SK-N-SH (cell line): ENCODE results near the gene SLCO3A1. TPM values are rescaled to one million over a fixed set of nuclear protein-coding genes. Genes with fewer than 3 reads are reported as not detected.

Experiments used
- CTCF ChIA-PET: fragments of 300-600, 350-600 bp; formaldehyde crosslinking; extraction: SDS; loops from one replicate; lab custom pipeline; 2021; lab: Yijun Ruan, JAX
- POLR2A ChIA-PET: fragments of 350-600 bp; sonication (Branson Sonifier 250); formaldehyde crosslinking; extraction: SDS; loops from one replicate; lab custom pipeline; 2020; ENCODE audit warnings: antibody characterized with exemption, inconsistent platforms; lab: Yijun Ruan, JAX
- DNase-seq: peaks from one replicate; pipeline ENCODE4 v3.0.0; 2012
- H2AFZ ChIP-seq: fragments of 200-600 bp; sonication (generic); 2 replicates; pipeline ENCODE4 v1.8.1; 2016; ENCODE audit warnings: antibody characterized with exemption, mild to moderate bottlenecking, low read depth
- H3F3A ChIP-seq: fragments of 200-600 bp; sonication (generic); replicated peaks from 2 replicates; pipeline ENCODE3; 2016; ENCODE audit warnings: antibody characterized with exemption, mild to moderate bottlenecking; ENCODE audit not compliant: insufficient read depth
- H3K27ac ChIP-seq, 2 experiments: fragments of 200-500 bp in 1 of 2; fragments of 200-600 bp in 1 of 2; sonication (Bioruptor generic) in 1 of 2; sonication (generic), shearing (Covaris generic) in 1 of 2; 2 replicates each; pipeline versions ENCODE4 v1.5.1 to v1.6.1; 2014 to 2016; ENCODE audit warnings: low read depth in 2 of 2, inconsistent platforms in 1 of 2, low read length in 1 of 2, mild to moderate bottlenecking in 1 of 2, mixed read lengths in 1 of 2
- H3K27me3 ChIP-seq: fragments of 200-600 bp; sonication (generic), shearing (Covaris generic); 2 replicates; pipeline ENCODE4 v1.6.1; 2016; ENCODE audit warnings: mixed run types; ENCODE audit not compliant: insufficient read depth
- H3K36me3 ChIP-seq, 2 experiments: fragments of 200-500 bp in 1 of 2; fragments of 200-600 bp in 1 of 2; sonication (Bioruptor generic) in 1 of 2; sonication (generic) in 1 of 2; replicated peaks in 1 of 2; 2 replicates each; pipeline versions ENCODE3 to v1.5.1; 2014 to 2016; ENCODE audit warnings: low read length in 1 of 2, mild to moderate bottlenecking in 1 of 2; ENCODE audit not compliant: insufficient read depth in 2 of 2, control insufficient read depth in 1 of 2
- H3K4me1 ChIP-seq, 2 experiments: fragments of 200-500 bp in 1 of 2; fragments of 200-600 bp in 1 of 2; sonication (Bioruptor generic) in 1 of 2; sonication (generic), shearing (Covaris generic) in 1 of 2; 2 replicates each; pipeline versions ENCODE4 v1.5.1 to v1.6.1; 2014 to 2016; ENCODE audit warnings: low read depth in 1 of 2, low read length in 1 of 2, mixed run types in 1 of 2; ENCODE audit not compliant: insufficient read depth in 2 of 2, control insufficient read depth in 1 of 2
- H3K4me2 ChIP-seq: fragments of 200-600 bp; sonication (generic), shearing (Covaris generic); 2 replicates; pipeline ENCODE4 v1.6.1; 2017; ENCODE audit warnings: mixed run types
- H3K4me3 ChIP-seq, 2 experiments: fragments of 200-500 bp in 1 of 2; fragments of 200-600 bp in 1 of 2; sonication (Bioruptor generic) in 1 of 2; sonication (generic), shearing (Covaris generic) in 1 of 2; 2 replicates each; pipeline versions ENCODE4 v1.5.1 to v1.8.1; 2014 to 2016; ENCODE audit warnings: low read depth in 2 of 2, inconsistent platforms in 1 of 2, low read length in 1 of 2, mild to moderate bottlenecking in 1 of 2, mixed read lengths in 1 of 2, moderate library complexity in 1 of 2
- H3K79me2 ChIP-seq: fragments of 200-600 bp; sonication (generic); 2 replicates; pipeline ENCODE4 v1.8.1; 2017; ENCODE audit warnings: mild to moderate bottlenecking; ENCODE audit not compliant: insufficient read depth
- H3K9ac ChIP-seq: fragments of 200-600 bp; sonication (generic); 2 replicates; pipeline ENCODE4 v1.6.1; 2017; ENCODE audit warnings: mixed run types
- H3K9me2 ChIP-seq: fragments of 200-600 bp; sonication (generic); 2 replicates; pipeline ENCODE4 v1.6.1; 2017; ENCODE audit warnings: mixed run types
- H3K9me3 ChIP-seq: fragments of 200-600 bp; sonication (generic); 2 replicates; pipeline ENCODE4 v1.6.1; 2017; ENCODE audit warnings: mixed run types, mild to moderate bottlenecking, moderate library complexity
- H4K20me1 ChIP-seq: fragments of 200-600 bp; sonication (generic); 2 replicates; pipeline ENCODE4 v1.6.1; 2017; ENCODE audit warnings: mild to moderate bottlenecking, mixed run types; ENCODE audit not compliant: insufficient read depth
- ELF1 ChIP-seq: IDR thresholded peaks from 2 replicates; pipeline ENCODE4 v1.4.0; 2012
- EZH2phosphoT487 ChIP-seq: fragments of 200-600 bp; sonication (generic); IDR thresholded peaks from 2 replicates; pipeline ENCODE4 v1.6.1; 2017; ENCODE audit warnings: low read depth, mixed run types, mild to moderate bottlenecking, antibody characterized with exemption, moderate library complexity, borderline replicate concordance
- FOSL2 ChIP-seq: IDR thresholded peaks from 2 replicates; pipeline ENCODE4 v1.4.0; 2012; ENCODE audit warnings: low read depth, mild to moderate bottlenecking, moderate library complexity, borderline replicate concordance
- GATA2 ChIP-seq: sonication (generic); formaldehyde crosslinking; IDR thresholded peaks from 2 replicates; pipeline ENCODE4 v1.5.0; 2020; ENCODE audit warnings: mild to moderate bottlenecking, missing genetic modification reagents
- JUND ChIP-seq: IDR thresholded peaks from 2 replicates; pipeline ENCODE4 v1.4.0; 2012
- NFIC ChIP-seq: IDR thresholded peaks from 2 replicates; pipeline ENCODE4 v1.4.0; 2012; ENCODE audit warnings: borderline replicate concordance
- RCOR1 ChIP-seq: fragments of 150-350 bp; IDR thresholded peaks from 2 replicates; pipeline ENCODE4 v1.6.1; 2017; ENCODE audit warnings: antibody characterized with exemption, low read length
- SIN3A ChIP-seq: IDR thresholded peaks from 2 replicates; pipeline ENCODE4 v1.6.1; 2012; ENCODE audit warnings: low read depth, mild to moderate bottlenecking, low read length, moderate library complexity, borderline replicate concordance
- SMC3 ChIP-seq: IDR thresholded peaks from 2 replicates; pipeline ENCODE4 v1.6.1; 2012; ENCODE audit warnings: low read depth, low read length, improper control_type of control experiment
- TCF12 ChIP-seq: IDR thresholded peaks from 2 replicates; pipeline ENCODE4 v1.4.0; 2012
- TEAD4 ChIP-seq: IDR thresholded peaks from 2 replicates; pipeline ENCODE4 v1.4.0; 2012; ENCODE audit warnings: mild to moderate bottlenecking, borderline replicate concordance; ENCODE audit not compliant: insufficient read depth
- YY1 ChIP-seq: IDR thresholded peaks from 2 replicates; pipeline ENCODE4 v1.4.0; 2012; ENCODE audit warnings: low read depth, mild to moderate bottlenecking
- WGBS: methylation state at CpG from one replicate; pipeline ENCODE4 v1.1.6; 2017; ENCODE audit warnings: low lambda C conversion rate; 5-methylcytosine and 5-hydroxymethylcytosine counted together
- polyA plus RNA-seq, 3 experiments: library from polyadenylated mRNA; depleted of rRNA; stranded (reverse); fragments of >200 nt; gene quantifications; 2 replicates each; pipeline ENCODE4 v1.2.3, GENCODE V29; 2012
- TF ChIP-seq, protein P1 (sequence below): IDR thresholded peaks from 2 replicates; pipeline ENCODE4 v1.6.1; 2012; ENCODE audit warnings: mild to moderate bottlenecking, low read depth, low read length, moderate library complexity
- TF ChIP-seq, protein P2 (sequence below): fragments of 200-600 bp; sonication (generic); IDR thresholded peaks from 2 replicates; pipeline ENCODE4 v1.6.1; 2017; ENCODE audit warnings: antibody characterized with exemption, mild to moderate bottlenecking, moderate library complexity
- TF ChIP-seq, protein P3 (sequence below): IDR thresholded peaks from 2 replicates; pipeline ENCODE4; 2012

The SLCO3A1 gene
- polyA plus RNA-seq, 1 of the 3 experiments (the other 2 are of a cell fraction), result 19.7 TPM

DNA sequence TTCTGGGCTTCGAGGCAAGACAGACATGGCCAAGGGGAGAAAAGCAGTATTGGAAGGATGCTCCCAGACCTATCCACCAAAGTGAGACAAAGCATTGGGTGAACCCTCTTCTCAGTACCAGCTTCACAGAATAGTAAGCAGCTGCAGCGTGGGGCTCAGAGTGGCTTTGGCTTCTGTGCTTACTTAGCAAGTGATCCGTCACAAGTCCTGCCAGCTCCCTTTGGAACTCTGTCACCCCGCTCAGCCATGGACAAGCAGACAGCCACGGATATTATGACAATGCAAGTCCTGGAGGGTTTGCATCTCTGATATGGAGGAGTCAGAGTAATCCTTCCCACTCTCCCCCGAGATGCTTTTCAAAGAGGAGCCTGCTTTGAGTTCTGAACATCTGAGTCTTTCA is 90.8 kb downstream of the SLCO3A1 start:
- Histone ChIP-seq H3K27ac (no peak overlapping the region), H2AFZ (no peak overlapping the region), H3K9ac (no peak overlapping the region), H3K36me3 (no peaks in the 10 kb centered on the region), H3K4me3 (no peak overlapping the region), H3F3A (peaks cover 5% of the 10 kb centered on the region), H4K20me1 (0 out of 2 replicates have a peak, but pooled peaks cover 5% of the 10 kb centered on the region), H3K4me1 (peaks cover 13 to 29% of the 10 kb centered on the region in 2 experiments; a peak in 3 of 4 replicates), H3K9me2 (no peaks in the 10 kb centered on the region), H3K79me2 (peaks cover 28% of the 10 kb centered on the region), H3K27me3 (no peaks in the 10 kb centered on the region), H3K4me2 (no peak overlapping the region), H3K9me3 (no peaks in the 10 kb centered on the region)
- no peak for DNase-seq
- WGBS, result 96% methylated on average over 4 of the region's 6 CpGs
- ChIA-PET CTCF (interaction anchor here (0.6 to 1.2 kb wide), 3 partner anchors 58 to 1224 kb away, joined by 3 read pairs; no protein-coding TSS in a partner anchor), POLR2A (no interaction called here)
- TF ChIP-seq SMC3 (no peak), GATA2 (no peak), TCF12 (no peak), TEAD4 (no peak), ELF1 (no peak), EZH2phosphoT487 (no peak), YY1 (no peak), RCOR1 (no peak), SIN3A (no peak), NFIC (no peak)
- TF ChIP-seq, protein P1, sequence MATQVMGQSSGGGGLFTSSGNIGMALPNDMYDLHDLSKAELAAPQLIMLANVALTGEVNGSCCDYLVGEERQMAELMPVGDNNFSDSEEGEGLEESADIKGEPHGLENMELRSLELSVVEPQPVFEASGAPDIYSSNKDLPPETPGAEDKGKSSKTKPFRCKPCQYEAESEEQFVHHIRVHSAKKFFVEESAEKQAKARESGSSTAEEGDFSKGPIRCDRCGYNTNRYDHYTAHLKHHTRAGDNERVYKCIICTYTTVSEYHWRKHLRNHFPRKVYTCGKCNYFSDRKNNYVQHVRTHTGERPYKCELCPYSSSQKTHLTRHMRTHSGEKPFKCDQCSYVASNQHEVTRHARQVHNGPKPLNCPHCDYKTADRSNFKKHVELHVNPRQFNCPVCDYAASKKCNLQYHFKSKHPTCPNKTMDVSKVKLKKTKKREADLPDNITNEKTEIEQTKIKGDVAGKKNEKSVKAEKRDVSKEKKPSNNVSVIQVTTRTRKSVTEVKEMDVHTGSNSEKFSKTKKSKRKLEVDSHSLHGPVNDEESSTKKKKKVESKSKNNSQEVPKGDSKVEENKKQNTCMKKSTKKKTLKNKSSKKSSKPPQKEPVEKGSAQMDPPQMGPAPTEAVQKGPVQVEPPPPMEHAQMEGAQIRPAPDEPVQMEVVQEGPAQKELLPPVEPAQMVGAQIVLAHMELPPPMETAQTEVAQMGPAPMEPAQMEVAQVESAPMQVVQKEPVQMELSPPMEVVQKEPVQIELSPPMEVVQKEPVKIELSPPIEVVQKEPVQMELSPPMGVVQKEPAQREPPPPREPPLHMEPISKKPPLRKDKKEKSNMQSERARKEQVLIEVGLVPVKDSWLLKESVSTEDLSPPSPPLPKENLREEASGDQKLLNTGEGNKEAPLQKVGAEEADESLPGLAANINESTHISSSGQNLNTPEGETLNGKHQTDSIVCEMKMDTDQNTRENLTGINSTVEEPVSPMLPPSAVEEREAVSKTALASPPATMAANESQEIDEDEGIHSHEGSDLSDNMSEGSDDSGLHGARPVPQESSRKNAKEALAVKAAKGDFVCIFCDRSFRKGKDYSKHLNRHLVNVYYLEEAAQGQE, result no peak
- TF ChIP-seq, protein P2, sequence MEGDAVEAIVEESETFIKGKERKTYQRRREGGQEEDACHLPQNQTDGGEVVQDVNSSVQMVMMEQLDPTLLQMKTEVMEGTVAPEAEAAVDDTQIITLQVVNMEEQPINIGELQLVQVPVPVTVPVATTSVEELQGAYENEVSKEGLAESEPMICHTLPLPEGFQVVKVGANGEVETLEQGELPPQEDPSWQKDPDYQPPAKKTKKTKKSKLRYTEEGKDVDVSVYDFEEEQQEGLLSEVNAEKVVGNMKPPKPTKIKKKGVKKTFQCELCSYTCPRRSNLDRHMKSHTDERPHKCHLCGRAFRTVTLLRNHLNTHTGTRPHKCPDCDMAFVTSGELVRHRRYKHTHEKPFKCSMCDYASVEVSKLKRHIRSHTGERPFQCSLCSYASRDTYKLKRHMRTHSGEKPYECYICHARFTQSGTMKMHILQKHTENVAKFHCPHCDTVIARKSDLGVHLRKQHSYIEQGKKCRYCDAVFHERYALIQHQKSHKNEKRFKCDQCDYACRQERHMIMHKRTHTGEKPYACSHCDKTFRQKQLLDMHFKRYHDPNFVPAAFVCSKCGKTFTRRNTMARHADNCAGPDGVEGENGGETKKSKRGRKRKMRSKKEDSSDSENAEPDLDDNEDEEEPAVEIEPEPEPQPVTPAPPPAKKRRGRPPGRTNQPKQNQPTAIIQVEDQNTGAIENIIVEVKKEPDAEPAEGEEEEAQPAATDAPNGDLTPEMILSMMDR, result no peak

DNA sequence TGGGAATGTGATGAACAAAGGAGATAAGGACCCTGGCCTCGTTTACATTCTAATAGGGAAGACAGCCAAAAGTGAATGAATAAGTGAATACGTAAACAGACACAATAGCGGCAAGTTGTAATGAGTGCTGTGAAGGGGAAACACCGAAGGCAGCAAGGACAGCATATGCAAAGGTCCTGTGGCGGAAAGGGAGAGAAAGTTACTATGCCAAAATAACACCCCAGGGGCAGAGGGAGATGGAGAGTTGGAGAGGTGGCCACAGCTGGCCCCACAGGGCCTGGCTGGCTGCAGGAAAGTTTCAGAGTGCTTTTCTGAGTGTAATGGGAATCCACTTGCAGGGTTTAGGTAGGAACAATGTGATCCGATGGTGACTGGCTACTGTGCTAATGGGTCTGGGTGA is 91.9 kb downstream of the SLCO3A1 start:
- H3K4me3 ChIP-seq, result no peak overlapping the region
- H3K27me3 ChIP-seq, result no peaks in the 10 kb centered on the region
- H3K9me2 ChIP-seq, result no peaks in the 10 kb centered on the region
- peaks cover 5% of the 10 kb centered on the region for H3F3A ChIP-seq
- H3K4me2 ChIP-seq, result no peak overlapping the region
- DNase-seq, result no peak
- TF ChIP-seq TCF12, result no peak
- TF ChIP-seq FOSL2, result no peak
- TF ChIP-seq, protein P3, sequence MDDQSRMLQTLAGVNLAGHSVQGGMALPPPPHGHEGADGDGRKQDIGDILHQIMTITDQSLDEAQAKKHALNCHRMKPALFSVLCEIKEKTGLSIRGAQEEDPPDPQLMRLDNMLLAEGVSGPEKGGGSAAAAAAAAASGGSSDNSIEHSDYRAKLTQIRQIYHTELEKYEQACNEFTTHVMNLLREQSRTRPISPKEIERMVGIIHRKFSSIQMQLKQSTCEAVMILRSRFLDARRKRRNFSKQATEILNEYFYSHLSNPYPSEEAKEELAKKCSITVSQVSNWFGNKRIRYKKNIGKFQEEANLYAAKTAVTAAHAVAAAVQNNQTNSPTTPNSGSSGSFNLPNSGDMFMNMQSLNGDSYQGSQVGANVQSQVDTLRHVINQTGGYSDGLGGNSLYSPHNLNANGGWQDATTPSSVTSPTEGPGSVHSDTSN, result no peak
- TF ChIP-seq JUND, result no peak
- WGBS, result 86% methylated on average over 6 of the region's 6 CpGs
- peaks cover 34% of the 10 kb centered on the region for H3K79me2 ChIP-seq
- H3K27ac ChIP-seq, result no peak overlapping the region
- ChIA-PET POLR2A (no interaction called here), CTCF (no interaction called here)
- H3K36me3 ChIP-seq, result no peaks in the 10 kb centered on the region
- H4K20me1 ChIP-seq, result 0 out of 2 replicates have a peak, but pooled peaks cover 5% of the 10 kb centered on the region
- peaks cover 13 to 26% of the 10 kb centered on the region in 2 experiments for H3K4me1 ChIP-seq
- H2AFZ ChIP-seq, result no peak overlapping the region
- no peak overlapping the region for H3K9ac ChIP-seq
- no peaks in the 10 kb centered on the region for H3K9me3 ChIP-seq
